GM18858 (cell line): ENCODE results near the gene SLC41A1.

Experiments used
- ATAC-seq: cut with Tn5 transposase; IDR thresholded peaks from one replicate; pipeline ENCODE4 v1.9.1; 2021; ENCODE audit not compliant: unreplicated experiment

SLC41A1 gene

DNA sequence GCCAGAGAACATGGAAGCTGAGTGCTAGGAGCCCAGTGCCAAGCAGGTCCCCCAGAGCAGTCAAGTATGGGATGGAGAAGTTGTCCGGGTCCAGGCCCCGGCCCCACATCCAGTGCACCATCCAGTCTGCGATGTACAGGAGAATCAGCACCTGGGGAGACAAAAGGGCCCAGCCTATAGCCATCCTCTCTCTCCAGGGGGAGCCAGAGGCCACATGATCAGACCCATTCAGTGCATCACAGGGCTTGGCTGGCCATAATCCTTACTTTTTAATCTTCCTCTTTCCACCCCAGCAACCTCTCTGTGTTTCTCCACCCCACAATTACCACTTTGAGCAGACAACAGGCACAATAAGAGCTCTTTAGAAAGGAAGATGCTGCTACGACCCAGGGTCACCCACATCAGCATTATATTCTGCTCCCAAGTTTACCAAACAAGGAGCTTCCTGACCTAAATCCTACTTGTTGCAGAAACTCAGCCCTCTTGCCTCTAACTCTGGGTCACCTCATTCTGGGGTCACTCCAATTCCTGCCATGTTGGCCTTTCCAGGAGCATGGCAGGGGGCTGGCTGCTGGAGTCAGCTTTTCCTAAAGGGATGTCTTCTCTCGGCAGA lies 21.3 kb downstream of the SLC41A1 start:
- no peak for ATAC-seq

DNA sequence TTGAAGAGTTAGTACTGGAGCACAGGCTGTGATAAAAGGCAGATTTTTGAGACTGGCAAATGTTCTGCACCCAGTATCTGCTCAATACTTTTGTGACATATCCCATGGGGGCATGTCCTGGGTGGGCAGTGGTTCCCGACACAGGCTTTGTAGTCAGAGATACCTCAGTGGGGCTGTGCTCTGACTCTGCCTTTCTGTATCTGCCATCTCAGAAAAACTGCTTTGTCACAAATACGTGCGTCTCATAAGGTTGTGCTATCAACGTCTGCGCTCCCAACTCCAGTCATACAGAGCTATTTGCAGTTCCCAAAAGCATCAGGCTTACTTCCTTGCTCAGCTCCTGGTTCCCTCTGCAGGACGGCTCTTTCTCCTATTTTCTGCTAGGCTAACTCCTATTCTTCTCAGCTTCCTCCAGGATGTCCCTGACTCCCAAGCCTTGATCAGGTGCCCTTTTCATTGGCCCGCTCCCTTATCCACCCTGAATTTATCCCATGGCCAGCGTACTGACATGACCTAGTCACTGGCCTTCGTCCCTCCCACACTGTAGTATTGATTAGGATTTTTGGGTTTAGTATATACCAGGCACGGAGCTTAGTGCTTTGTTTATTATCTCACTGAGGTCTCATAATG lies 25.6 kb downstream of the SLC41A1 start:
- no peak for ATAC-seq

DNA sequence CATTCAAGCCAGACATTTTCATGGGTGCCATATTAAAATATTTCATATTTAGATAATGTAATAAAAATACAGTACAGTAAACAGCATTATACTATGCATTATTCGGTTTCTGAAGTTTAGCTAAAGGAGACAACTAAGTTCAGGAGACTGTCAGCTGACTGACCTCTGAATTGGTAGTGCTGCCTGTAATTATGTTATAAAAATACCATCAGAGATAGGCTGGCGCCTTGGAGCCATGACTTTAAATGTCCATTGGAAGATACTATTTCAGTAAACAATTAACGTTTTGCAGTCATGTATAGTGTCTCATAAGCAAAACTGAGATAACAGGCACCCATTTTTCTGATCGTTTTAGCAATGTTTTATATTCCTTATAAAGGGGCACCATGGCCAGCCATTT lies 26.4 kb downstream of the SLC41A1 start:
- no peak for ATAC-seq

DNA sequence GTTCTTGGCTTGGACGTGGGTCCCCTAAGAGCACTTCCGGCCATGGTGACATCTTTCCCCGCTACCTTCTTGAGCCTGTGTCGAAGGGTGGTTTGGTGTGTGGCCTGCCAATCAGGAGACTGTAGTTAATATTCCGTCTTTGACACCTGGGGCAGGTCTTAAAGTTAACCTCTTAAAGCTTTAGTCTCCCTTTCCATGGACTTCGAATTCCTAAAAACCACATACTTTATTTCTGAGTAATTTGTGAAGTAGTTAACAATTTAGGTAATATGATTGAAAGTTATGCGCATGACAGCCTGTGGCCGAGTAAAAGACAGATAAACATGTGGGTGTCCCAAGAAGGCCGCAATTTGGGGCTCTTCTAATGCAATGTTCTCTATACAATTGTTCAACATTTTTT lies 27.6 kb downstream of the SLC41A1 start:
- ATAC-seq, result no peak

DNA sequence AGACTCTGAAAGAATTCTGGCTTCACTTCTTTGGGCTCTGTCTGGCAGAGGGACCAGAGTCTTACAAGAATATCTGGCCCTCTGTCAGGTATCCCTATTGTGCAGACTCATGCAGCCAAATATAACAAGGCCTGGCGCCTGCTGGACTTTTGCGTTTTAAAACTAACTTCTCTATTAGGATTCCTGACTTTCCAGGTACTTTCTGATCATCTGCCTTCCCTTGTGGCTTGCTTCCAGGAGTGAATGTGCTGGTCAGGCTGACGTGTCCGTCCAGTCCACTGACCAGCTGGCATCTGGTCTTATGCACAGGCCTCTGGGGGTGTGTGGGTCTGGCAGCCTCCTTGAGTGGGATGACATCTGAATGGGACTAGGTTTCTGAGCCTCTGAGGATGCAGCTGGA lies 29.1 kb downstream of the SLC41A1 start:
- ATAC-seq, result no peak

DNA sequence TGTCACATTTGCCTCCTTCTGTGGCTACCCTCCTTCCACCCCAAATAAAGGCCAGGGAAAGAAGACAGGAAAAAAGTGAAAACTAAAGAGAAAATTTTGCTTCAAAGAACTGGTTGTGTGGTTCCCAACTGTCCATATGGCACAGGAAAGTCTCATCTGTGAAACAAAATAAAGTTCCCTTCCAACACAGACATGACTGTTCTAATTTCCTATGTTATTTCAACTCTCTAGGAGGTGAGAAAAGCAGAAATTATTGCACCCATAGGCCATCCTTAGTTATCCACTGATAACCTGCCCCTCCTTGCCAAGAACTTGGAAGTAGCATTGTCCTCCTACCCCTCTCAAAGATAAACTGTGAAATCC lies 29.6 kb downstream of the SLC41A1 start:
- no peak for ATAC-seq

DNA sequence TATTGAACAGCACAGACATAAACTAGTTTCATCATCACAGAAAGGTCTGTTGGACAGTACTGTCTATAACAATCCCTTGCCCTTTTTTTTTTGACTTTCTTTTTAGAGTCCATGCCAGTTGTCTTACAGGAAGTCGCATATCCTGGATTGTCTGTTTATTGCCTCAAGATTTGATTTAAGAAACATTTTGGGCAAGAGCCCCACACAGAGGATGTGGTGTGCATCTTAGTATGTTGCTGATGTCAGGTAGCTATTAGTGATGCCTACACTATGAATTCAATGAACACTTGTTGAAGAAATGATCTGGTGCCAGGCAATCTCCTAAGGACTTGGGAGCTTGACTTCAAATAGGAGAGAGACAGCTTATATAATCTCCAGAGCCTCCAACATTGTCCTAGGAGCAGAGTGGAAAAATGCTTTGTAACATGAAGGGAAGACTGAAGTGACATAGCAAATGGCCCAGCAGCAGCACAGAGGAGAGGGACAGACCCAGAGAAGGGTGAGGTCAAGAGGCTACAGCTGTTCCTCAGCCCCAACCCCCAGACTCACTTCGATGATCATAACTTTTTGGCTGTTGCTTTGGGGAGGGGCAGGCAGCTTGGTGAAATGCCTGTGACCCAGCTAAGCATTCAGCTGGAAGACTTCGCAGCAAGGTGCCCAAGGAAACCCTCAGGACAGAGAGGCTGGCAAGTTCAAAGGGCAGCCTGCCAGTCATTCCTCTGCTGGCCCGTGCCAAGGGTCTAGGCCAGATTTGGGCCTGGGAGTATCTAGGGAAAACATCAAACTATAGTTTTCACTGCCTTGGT lies 30.2 kb downstream of the SLC41A1 start:
- no peak for ATAC-seq

DNA sequence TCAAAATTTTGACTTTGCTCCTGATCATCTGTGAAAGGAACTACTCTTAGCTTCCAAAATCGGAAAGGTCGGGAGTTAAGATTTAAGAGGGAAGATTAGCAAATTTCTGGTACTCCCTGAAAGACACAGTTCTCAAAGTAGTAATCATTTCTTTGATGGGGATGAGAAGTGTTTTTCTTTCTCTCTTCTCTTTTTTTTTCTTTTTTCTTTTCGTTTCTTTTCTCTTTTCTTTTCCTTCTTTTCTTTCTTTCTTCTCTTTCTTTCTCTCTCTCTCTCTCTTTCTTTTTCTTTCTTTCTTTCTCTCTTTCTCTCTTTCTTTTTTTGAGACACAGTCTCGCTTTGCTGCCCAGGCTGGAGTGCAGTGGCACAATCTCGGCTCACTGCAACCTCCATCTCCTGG lies 32.7 kb downstream of the SLC41A1 start:
- no peak for ATAC-seq

DNA sequence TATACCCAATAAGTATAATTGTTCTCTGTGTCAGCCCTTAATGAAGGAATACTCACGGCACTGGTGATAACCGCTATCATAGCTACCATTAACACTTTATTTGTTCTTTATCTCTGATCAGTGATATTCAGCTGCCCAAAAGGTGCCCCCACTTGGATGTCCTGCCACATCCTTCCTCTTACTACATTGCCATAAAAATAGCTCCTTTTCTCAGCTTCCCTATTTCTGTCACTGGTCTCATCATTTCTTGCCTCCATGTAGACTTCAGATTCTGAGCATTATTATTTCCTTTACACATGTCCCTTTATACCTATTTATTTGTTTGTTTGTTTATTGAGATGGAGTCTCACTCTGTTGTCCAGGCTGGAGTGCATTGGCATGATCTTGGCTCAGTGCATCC lies 35.0 kb downstream of the SLC41A1 start:
- no peak for ATAC-seq

DNA sequence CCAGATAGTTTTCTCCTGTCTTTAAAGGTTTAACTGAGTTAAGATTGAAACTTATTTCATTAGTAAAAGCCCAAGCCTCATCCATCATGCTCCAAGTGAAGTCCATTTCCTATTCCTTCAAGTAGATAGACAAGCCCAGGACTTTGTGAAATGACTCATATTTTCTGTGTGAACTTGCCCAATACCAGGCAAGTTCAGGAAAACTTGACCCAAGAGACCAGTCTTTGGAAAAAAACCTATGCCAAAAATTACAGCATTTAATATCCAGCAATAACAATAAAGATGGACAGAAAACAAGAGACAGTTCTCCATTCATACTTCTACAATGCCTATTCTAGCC lies 37.3 kb downstream of the SLC41A1 start:
- no peak for ATAC-seq

DNA sequence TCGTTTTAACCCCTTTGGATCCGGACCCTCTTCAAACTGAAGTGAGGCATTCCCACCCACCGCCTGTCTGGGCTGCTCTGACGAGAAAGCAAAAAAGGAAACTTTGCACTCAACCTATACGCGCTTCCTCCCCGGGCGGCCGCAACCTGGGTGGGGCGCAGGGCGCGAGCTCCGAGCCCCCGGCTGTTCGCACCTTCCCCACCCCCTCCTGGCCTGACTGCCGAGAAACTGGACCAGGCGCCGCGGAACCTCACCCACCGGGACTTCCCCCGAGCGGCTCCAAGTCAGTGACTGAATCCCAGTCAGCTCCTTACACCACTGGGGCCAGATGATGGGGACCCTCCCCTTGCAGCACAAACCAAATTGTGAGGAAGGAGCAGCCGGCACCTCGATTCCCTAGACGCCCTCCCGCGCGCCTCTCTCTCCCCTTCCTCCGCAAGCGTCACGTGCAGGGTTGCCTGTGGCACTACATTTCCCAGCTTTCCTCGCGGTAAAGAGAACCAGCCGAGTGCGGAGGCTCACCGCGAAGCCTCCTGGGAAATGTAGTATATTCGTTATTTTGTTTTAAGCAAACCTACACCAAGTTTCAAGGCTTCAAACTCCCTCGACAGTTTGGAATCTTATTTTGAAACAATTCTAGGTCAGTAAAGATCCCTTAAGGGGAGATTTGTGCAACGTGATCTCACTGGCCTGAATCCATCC lies 37.8 kb downstream of the SLC41A1 start, which contains the start of gene RAB29:
TSS of gene RAB29 (minus strand) at position 468 of the 702 bp plus-strand sequence. CDS start 526 bp downstream, outside the sequence.
- no peak for ATAC-seq

DNA sequence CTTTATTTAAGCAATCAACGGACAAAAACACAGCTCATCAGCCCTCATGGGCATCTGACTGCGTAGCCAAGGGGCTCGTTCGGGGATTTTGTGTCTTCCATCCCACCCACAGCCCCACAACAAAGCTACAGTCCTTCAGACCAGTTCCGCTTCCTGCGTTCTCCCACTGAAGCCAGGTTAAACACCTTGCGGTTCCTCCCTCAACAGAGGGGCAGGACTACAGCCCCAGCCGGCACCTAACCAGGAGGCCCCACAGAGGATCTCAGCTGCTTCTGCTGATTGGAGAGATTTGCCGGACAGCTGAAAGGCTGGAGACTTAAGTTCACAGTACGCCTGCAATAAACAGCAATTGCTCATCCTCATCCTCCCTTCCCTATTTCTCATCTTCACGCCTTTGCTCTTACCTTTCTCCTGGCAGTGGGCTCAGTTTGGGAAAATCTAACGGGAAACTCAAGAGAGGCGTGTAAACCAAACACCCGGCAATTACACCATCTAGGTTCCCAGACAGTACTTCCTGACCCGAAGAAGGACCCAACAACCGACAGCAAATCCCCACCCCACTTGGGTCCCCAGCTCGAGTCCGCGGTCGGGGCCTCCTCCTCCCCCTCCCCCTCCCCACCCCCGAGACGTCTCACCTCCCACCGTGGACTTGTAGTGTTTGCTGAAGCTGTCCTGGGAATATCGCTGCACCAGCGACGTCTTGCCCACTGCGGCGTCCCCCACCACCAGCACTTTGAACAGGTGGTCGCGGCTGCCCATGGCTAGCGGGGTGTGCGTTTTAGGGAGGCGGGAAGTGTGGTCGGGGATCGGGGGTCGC lies 38.6 kb downstream of the SLC41A1 start:
- no peak for ATAC-seq

DNA sequence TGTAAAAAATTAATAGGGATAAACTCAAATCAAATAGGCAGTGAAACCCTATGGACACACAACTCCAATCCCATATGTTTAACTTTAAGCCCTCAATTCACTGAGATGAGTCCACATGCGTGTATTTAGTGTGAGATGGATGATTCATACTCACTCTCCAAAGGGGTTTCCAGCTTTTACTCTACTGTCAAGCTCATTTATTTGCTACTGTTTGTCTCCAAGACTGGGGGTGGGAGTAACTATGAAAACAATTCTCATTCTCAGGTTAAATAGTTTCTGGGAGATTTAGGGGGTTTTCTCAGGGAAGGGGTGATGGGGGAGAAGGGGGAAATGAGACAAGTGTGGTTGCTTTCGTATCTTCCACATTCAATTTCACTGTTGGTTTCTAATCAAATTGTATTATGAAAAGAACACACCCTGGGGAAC lies 40.4 kb downstream of the SLC41A1 start:
- ATAC-seq, result no peak

DNA sequence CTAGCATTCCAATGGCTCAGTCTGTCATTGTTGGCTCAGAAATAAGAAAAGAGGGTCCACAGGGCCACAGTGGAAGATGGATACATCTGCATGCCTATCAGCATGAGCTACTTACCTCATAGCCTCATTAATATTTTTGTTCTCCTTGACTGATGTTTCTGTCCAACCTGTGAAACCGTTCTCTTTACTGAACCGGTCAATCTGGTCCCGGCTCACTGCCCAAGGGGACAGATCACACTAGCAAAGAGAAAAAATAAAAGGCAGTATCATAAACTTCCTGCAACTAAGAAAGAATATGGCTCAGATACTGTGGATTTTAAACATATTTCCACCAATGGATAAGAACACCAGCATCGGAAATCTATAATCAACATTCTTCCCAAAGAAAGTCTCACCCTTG lies 42.4 kb downstream of the SLC41A1 start:
- ATAC-seq, result no peak

DNA sequence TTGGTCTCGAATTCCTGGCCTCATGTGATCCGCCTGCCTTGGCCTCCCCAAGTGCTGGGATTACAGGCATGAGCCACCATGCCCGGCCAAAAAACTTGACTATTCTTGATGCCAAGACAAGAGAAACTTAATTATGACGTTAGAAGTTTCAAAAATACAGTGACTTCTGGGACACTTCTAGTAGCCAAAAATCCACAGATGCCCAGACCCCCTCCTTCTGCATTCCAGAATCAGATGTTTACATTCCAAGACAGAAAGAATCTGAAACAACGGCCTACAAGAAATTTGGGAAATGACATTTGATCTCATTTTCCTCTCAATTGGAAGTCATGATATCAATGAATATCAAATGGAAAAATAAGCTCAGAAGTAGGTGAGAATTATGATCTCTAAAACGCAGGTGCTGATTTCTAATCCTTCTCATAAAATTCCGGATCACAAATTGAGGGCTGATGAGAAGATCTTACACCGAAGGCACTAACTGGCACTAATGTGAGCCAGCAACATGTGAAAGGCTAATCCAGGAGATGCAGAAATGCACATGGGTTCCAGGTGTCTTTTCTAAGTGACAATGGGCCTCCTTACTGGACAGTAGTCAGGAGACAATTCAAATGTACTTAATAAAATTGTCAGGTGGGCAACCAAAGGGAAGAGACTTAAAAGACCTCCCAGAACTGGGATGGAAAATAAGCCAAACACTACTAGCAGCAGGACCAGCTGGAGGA lies 43.2 kb downstream of the SLC41A1 start:
- no peak for ATAC-seq

DNA sequence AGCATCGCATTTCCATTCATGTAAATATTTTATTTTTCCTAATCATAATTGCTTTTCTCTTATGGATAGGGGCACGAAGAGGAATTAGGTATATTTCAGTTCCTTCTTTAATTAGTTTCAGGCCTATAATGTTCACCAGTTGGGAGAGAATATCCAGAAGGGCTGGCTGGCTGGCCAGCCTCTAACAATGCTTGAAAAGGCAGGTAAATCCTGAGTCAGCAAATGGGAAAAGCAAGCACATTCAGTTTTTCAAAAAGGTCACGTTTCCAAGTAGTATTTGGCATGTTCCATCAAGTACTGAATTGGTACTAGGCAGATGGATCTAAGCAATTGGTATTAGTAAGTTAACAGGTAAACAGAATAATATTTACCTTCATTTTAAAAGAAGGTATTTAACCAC lies 45.8 kb downstream of the SLC41A1 start:
- no peak for ATAC-seq

DNA sequence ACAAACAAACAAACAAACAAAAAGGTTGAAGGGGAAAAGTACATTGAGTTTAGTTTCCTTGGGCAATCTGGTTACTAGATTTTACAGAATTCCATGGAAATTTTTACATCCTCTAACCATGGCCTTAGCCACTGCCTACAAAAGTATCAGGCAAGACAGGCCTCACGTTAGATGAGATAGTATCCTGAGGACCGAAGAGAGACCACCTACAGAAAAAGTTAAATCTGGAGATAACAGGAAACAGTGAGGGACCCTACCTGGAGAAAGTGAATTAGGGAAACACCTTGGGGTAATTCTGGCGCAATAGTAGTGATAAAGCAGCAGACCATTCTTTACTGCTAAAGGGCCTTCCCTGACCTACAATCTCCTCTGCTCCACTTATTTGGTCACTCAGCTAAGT lies 46.4 kb downstream of the SLC41A1 start:
- no peak for ATAC-seq

DNA sequence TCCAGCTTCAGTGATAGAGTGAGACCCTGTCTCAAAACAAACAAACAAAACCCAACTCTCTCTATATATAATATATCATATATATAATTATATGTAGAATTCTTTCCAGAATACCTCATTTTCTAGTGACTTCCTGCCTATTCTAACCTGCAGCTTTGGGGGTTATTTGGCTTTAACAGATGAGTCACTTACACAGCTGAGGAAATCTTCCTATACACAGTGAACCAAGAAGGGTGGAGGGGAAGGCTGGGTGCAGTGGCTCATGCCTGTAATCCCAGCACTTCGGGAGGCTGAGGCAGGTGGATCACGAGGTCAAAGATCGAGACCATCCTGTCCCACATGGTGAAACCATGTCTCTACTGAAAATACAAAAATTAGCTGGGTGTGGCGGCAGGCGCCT lies 47.0 kb downstream of the SLC41A1 start:
- ATAC-seq, result no peak

DNA sequence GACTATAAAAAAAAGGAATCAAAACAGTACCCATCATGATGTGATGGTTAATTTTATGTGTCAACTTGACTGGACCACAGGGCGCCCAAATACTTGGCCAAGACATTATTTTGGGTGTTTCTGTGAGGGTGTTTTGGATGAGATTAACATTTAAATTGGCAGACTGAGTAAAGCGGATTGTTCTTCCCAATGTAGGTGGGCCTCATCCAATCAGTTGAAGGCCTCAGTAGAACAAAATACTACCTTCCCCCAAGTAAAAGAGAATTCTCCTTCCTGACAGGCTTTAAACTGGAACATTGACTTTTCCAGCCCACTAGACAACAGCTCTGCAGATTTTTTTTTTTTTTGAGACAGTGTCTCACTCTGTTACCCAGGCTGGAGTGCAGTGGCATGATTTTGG lies 48.4 kb downstream of the SLC41A1 start:
- no peak for ATAC-seq

DNA sequence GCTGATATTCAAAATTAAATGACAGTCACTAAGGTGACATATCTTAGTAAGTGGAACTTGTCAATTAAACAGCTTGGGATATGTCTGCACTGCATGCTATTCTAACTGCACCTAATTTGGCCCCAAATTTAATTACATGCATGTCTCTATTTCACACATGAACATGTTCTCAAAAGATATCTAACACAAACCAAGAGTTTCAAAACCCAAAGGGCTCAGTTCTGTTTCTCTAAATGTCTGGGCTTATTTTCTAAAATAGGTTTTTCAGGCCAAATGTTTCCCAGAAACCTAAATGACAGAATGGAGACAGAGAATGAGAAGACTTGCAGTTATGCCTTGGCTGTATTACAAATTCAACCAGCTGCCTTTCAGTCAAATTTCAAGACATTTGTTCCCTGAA lies 49.0 kb downstream of the SLC41A1 start:
- ATAC-seq, result no peak
